Measurements from ENCODE around the gene OR5H14. TPM values are rescaled to one million over a fixed set of nuclear protein-coding genes. Genes with fewer than 3 reads are reported as not detected.

OR5H14 gene
- total RNA-seq, 4 donors from 2014 or later: not detected

DNA sequence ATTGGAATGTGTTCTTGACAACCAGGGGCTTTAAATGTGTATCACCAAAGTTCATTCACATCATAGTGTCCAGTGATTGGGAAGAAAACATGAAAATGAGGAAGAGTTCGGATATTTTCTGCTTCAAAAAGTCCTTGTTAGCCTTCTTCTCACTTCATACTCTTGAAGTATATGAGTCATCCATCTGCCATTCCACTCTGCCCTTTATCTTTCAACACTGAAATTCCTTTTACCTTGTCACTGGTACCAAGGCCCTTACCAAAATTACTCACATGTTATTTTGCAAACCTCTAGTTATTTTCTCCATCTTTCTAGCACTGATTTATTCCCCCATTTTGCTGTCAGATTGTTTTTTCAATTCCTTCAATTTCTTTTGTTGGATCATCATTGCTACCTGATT lies 51.7 kb downstream of the OR5H14 start:
- TF ChIP-seq, protein P1, sequence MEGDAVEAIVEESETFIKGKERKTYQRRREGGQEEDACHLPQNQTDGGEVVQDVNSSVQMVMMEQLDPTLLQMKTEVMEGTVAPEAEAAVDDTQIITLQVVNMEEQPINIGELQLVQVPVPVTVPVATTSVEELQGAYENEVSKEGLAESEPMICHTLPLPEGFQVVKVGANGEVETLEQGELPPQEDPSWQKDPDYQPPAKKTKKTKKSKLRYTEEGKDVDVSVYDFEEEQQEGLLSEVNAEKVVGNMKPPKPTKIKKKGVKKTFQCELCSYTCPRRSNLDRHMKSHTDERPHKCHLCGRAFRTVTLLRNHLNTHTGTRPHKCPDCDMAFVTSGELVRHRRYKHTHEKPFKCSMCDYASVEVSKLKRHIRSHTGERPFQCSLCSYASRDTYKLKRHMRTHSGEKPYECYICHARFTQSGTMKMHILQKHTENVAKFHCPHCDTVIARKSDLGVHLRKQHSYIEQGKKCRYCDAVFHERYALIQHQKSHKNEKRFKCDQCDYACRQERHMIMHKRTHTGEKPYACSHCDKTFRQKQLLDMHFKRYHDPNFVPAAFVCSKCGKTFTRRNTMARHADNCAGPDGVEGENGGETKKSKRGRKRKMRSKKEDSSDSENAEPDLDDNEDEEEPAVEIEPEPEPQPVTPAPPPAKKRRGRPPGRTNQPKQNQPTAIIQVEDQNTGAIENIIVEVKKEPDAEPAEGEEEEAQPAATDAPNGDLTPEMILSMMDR (IDR thresholded peaks at IDR 0.05): no peak
- DNase-seq (ENCODE audit: low spot score) (no peak), ATAC-seq (ENCODE audit: low FRiP score) (no peak)

Other genes with a start within 250 kb of the OR5H14 start
- 10 to 100 TPM; 27.2 to 42.4 (median 33.2) TPM for gene RIOX2, start 175.0 kb upstream of the OR5H14 start, total RNA-seq
- not detected for gene GABRR3, start 112.2 kb upstream of the OR5H14 start, total RNA-seq
- gene OR5AC2, start 60.3 kb upstream of the OR5H14 start, total RNA-seq: not detected
- gene OR5H1, start 16.8 kb upstream of the OR5H14 start, total RNA-seq: not detected
- not detected for gene OR5H15, start 19.2 kb downstream of the OR5H14 start, total RNA-seq
- gene OR5H6, start 116.8 kb downstream of the OR5H14 start, total RNA-seq: not detected
- not detected for gene OR5H2, start 135.0 kb downstream of the OR5H14 start, total RNA-seq
- not detected for gene OR5K4, start 206.4 kb downstream of the OR5H14 start, total RNA-seq
- gene OR5K3, start 243.2 kb downstream of the OR5H14 start, total RNA-seq: not detected